AG20443 (cell line): Measurements from ENCODE around the gene ATF6B.

Experiments used
- DNase-seq: peaks from one replicate; pipeline ENCODE4 v3.0.0; 2012; ENCODE audit warnings: low spot score, mixed read lengths

ATF6B gene

GRCh38 chr6:32127717-32128592, at the start of gene ATF6B:
ATF6B (minus strand) TSS chr6:32128246; CDS start chr6:32128207, 39 bp downstream.
- peak; percentile 98 for DNase-seq

GRCh38 chr6:32177183-32177787, 49.2 kb upstream of the ATF6B start:
- DNase-seq: no peak

- DNase-seq: no peak
Measured at GRCh38 chr6:32176476-32177182, 48.6 kb upstream of the ATF6B start.

GRCh38 chr6:32175711-32176475, 47.8 kb upstream of the ATF6B start, which contains the start of gene AGPAT1:
AGPAT1 (minus strand) TSS chr6:32176084; CDS start chr6:32171496, 4,588 bp downstream.
- peak; percentile 97 for DNase-seq

- no peak for DNase-seq
Measured at GRCh38 chr6:32175322-32175710, 47.3 kb upstream of the ATF6B start.

GRCh38 chr6:32174416-32174815, 46.4 kb upstream of the ATF6B start:
- no peak for DNase-seq

GRCh38 chr6:32173051-32173727, 45.1 kb upstream of the ATF6B start:
- DNase-seq: no peak

GRCh38 chr6:32171234-32171633, 43.2 kb upstream of the ATF6B start:
- no peak for DNase-seq

GRCh38 chr6:32170294-32170693, 42.2 kb upstream of the ATF6B start:
- DNase-seq: no peak

GRCh38 chr6:32168807-32169591, 41.0 kb upstream of the ATF6B start:
- peak; percentile 33 for DNase-seq

GRCh38 chr6:32168350-32168749, 40.3 kb upstream of the ATF6B start:
- no peak for DNase-seq

- DNase-seq: no peak
Measured at GRCh38 chr6:32167761-32168262, 39.8 kb upstream of the ATF6B start.

GRCh38 chr6:32167154-32167760, 39.2 kb upstream of the ATF6B start:
- DNase-seq: no peak

GRCh38 chr6:32166411-32167061, 38.5 kb upstream of the ATF6B start:
- no peak for DNase-seq

GRCh38 chr6:32164295-32164694, 36.2 kb upstream of the ATF6B start, which contains the start of gene EGFL8:
EGFL8 (plus strand) TSS chr6:32164595; CDS start chr6:32166166, 1,571 bp downstream.
- DNase-seq: no peak

- DNase-seq: no peak
Measured at GRCh38 chr6:32163559-32164258, 35.7 kb upstream of the ATF6B start.

GRCh38 chr6:32158052-32158451, 30.0 kb upstream of the ATF6B start:
- no peak for DNase-seq

- DNase-seq: no peak
Measured at GRCh38 chr6:32156891-32157290, 28.8 kb upstream of the ATF6B start.
